HG03025 (cell line): Measurements from ENCODE around the gene SPTLC1.

Experiments used
- ATAC-seq: cut with Tn5 transposase; IDR thresholded peaks from one replicate; pipeline ENCODE4 v1.9.1; 2021; ENCODE audit warnings: mild to moderate bottlenecking, moderate library complexity; ENCODE audit not compliant: unreplicated experiment, low FRiP score

SPTLC1 gene

DNA sequence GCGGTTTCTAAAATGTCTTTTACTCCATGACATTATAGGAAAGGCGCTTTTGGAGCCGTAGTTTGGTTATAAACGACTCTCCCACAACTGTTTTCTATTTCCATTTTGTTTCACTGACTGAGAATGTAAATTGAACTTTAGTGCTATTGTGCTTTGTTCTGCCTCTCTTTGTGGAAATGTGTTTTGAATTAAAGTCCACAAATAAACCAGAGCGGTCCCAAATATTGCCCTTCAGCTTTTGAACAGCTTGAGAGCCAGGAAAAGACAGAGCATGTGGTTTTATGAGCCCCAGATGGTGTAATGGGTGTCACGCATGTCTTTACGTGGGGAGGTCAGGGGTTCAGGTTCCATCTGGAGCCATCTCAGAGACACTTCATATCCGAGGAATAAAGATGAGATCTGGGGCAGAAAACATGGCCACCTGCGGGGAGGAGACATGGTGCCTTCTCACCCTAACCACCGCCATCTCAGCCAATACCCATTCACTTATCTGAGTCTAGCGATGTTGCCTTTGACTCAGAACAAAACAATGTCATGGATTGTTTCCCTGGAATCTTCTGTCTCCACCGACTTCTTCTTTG lies 122.7 kb downstream of the SPTLC1 start:
- ATAC-seq, result no peak

GRCh38 chr9:91991721-91992341 lies 123.4 kb downstream of the SPTLC1 start:
- ATAC-seq, result no peak

GRCh38 chr9:91986248-91986647 lies 129.0 kb downstream of the SPTLC1 start:
- no peak for ATAC-seq

DNA sequence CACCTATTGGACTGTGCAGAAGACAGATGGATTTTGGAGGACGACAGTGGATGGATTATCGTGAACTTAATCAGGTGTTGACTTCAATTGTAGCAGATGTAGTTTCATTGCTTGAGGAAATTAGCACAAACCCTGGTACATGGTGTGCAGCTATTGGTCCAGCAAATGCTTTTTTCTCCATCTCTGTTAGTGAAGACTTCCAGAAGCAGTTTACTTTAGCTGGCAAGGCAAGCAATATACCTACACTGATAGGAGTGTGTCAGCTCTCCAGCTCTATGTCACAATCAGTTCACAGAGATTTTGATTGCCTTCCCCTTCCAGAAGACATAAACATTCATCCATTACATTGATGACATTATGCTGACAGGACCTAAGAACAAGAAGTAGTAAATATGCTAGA lies 129.5 kb downstream of the SPTLC1 start:
- no peak for ATAC-seq
